Measurements from ENCODE around the gene USP2.

Gene USP2

DNA sequence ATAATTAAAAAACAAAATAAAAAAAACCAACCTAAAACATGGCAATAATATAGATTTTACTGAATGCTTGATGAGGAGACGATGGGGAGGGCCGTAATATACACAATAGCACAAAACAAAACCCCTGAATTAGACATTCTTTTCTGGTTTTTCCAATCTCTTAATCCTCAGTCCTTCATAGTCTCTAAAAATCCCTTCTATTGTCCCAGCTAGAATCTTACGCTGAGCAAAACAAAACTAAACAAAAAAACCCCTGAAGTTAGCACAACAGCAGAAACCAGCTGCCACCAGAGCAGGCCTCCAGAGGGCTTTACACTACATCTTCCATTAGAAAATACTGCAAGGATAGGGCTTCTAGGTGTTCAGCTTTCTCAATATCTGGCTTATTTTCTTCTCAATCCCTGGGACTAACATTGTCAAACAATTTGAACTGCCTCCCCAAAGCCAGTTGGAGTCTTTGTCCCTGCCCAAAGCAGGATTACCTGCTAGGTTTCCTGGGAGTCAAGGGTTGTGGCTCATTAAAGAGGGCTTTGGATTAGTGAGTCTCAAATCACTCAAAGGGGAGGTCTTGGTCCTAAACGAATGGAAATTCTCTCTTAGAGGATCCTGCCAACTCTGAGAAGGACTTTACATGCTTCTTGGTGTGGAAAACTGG lies 49.3 kb downstream of the USP2 start:
- H3K4me3 ChIP-seq (replicated peaks; ENCODE audit: low read depth, low read length): no peak overlapping the region
- TF ChIP-seq, protein P1, sequence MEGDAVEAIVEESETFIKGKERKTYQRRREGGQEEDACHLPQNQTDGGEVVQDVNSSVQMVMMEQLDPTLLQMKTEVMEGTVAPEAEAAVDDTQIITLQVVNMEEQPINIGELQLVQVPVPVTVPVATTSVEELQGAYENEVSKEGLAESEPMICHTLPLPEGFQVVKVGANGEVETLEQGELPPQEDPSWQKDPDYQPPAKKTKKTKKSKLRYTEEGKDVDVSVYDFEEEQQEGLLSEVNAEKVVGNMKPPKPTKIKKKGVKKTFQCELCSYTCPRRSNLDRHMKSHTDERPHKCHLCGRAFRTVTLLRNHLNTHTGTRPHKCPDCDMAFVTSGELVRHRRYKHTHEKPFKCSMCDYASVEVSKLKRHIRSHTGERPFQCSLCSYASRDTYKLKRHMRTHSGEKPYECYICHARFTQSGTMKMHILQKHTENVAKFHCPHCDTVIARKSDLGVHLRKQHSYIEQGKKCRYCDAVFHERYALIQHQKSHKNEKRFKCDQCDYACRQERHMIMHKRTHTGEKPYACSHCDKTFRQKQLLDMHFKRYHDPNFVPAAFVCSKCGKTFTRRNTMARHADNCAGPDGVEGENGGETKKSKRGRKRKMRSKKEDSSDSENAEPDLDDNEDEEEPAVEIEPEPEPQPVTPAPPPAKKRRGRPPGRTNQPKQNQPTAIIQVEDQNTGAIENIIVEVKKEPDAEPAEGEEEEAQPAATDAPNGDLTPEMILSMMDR (IDR thresholded peaks at IDR 0.05; ENCODE audit: low read length, missing control alignments): no peak
- DNase-seq (ENCODE audit: low read depth): no peak

DNA sequence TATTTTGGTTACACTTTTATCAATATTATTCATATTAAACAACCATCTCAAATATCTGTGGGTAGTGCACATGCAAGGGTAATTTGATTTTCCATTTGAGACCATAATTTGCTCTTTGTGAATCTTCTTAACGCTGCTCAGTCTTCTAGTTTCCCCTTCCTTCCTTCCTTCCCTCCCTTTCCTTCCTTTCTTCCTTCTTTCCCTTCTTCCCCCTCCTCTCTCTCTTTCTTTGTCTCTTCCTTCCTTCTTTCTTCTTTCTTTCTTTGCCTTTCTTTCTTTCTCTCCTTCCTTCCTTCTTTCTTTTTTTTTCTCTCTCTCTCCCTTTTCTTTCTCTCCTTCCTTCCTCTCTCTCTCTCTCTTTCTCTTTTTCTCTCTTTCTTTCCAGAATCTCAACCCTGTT lies 51.3 kb downstream of the USP2 start:
- no peak overlapping the region for H3K4me3 ChIP-seq (replicated peaks; ENCODE audit: low read depth, low read length)
- no peak for DNase-seq (ENCODE audit: low read depth)
- TF ChIP-seq, protein P1 (IDR thresholded peaks at IDR 0.05; ENCODE audit: low read length, missing control alignments): no peak

- no peak for DNase-seq (ENCODE audit: low read depth)
- H3K4me3 ChIP-seq (replicated peaks; ENCODE audit: low read depth, low read length): no peak overlapping the region
- TF ChIP-seq, protein P1 (IDR thresholded peaks at IDR 0.05; ENCODE audit: low read length, missing control alignments): no peak
Measured at GRCh38 chr11:119329320-119329719, 52.2 kb downstream of the USP2 start.

DNA sequence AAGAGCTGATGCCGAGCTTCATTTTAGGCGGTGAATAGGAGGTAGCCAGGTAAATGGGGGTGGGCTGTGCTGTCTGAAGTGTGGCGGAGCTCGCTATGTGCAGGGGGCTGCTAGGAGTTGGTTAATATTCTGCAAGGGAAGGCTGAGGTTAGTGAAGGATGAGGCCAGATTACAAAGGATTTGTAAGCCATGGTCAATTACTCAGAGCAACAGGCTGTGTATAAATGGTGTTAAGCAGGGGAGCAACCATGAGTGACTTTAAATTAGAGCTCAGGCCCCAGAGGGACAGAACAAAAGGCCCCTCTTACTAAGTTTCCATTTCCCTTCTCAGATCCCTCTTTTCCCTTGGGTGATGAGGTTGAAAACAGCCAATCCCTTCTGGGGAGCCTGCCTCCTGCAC lies 57.3 kb downstream of the USP2 start:
- TF ChIP-seq, protein P1 (IDR thresholded peaks at IDR 0.05; ENCODE audit: low read length, missing control alignments): no peak
- no peak for DNase-seq (ENCODE audit: low read depth)
- no peak overlapping the region for H3K4me3 ChIP-seq (replicated peaks; ENCODE audit: low read depth, low read length)

DNA sequence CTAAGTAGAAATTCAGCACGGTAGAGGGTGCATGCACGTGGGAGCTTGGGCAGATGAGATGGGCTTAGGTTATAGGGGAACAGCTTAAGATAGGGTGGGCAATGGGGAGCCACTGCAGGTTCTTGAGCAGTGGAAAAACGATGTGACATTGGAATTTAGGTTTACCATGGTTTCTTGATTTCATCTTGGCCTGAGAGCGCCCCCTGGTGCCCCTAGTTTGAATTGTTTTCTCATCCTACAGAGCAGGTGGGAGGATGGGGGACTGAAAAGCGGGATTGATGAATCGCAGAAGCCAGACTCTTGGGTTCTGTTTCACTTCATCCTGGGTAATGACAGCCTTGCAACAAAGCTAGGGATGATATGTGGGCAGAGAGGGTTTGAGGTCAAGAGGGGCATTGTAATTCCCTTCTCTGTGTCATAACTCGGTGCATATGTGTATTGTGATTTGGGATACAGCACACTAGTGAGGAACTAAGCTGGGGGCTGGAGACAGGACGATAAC lies 57.9 kb downstream of the USP2 start:
- H3K4me3 ChIP-seq (replicated peaks; ENCODE audit: low read depth, low read length): no peak overlapping the region
- TF ChIP-seq, protein P1 (IDR thresholded peaks at IDR 0.05; ENCODE audit: low read length, missing control alignments): peak; percentile 69
- DNase-seq (ENCODE audit: low read depth): peak; percentile 80

- no peak for DNase-seq (ENCODE audit: low read depth)
- TF ChIP-seq, protein P1 (IDR thresholded peaks at IDR 0.05; ENCODE audit: low read length, missing control alignments): no peak
Measured at GRCh38 chr11:119322921-119323531, 58.5 kb downstream of the USP2 start.

GRCh38 chr11:119322360-119322739 lies 59.1 kb downstream of the USP2 start:
- H3K4me3 ChIP-seq (replicated peaks; ENCODE audit: low read depth, low read length): no peak overlapping the region
- TF ChIP-seq, protein P1 (IDR thresholded peaks at IDR 0.05; ENCODE audit: low read length, missing control alignments): peak; percentile 21
- DNase-seq (ENCODE audit: low read depth): no peak

More at GRCh38 chr11:119322921-119323531, 58.5 kb downstream of the USP2 start:
- no peak overlapping the region for H3K4me3 ChIP-seq (replicated peaks; ENCODE audit: low read depth, low read length)
